HL-60 (cell line): ENCODE measurements around the gene LRP6.

Experiments
- DNase-seq, 2 experiments: peaks; one replicate each; pipeline ENCODE4 v3.0.0-alpha.2; 2010 to 2020; ENCODE audit warnings: low read depth in 1 of 2, low spot score in 1 of 2
- H3K27ac ChIP-seq: fragments of 250-450 bp; sonication (Bioruptor Pico); replicated peaks from 2 replicates; pipeline ENCODE4 v1.5.1; 2020; ENCODE audit warnings: mild to moderate bottlenecking, moderate library complexity
- H3K27me3 ChIP-seq: fragments of 250-450 bp; sonication (Bioruptor Pico); 2 replicates; pipeline ENCODE4 v1.5.1; 2021; ENCODE audit warnings: mild to moderate bottlenecking, moderate library complexity; ENCODE audit not compliant: insufficient read depth, poor library complexity, severe bottlenecking
- H3K4me3 ChIP-seq: replicated peaks from 2 replicates; pipeline ENCODE4 v1.5.1; 2011; ENCODE audit warnings: mild to moderate bottlenecking, control low read depth, low read length; ENCODE audit not compliant: insufficient read depth
- CTCF ChIP-seq: IDR thresholded peaks from one replicate; pipeline ENCODE4 v1.5.1; 2011; ENCODE audit warnings: low read length, control low read depth, inconsistent platforms; ENCODE audit not compliant: insufficient read depth
- GABPA ChIP-seq: IDR thresholded peaks from 2 replicates; pipeline ENCODE4 v1.6.1; 2012; ENCODE audit warnings: low read depth
- POLR2AphosphoS5 ChIP-seq: IDR thresholded peaks from 2 replicates; pipeline ENCODE4 v1.6.1; 2012; ENCODE audit warnings: low read depth
- REST ChIP-seq: IDR thresholded peaks from 2 replicates; pipeline ENCODE4 v1.6.1; 2012; ENCODE audit warnings: low read depth; ENCODE audit not compliant: insufficient replicate concordance
- SPI1 ChIP-seq: IDR thresholded peaks from 2 replicates; pipeline ENCODE4 v1.6.1; 2012; ENCODE audit warnings: low read depth, mild to moderate bottlenecking, borderline replicate concordance

Gene LRP6

GRCh38 chr12:12207746-12208145 lies 59.1 kb downstream of the LRP6 start:
- Histone ChIP-seq H3K4me3 (no peak overlapping the region), H3K27ac (no peak overlapping the region), H3K27me3 (peaks cover 11% of the 10 kb centered on the region)
- TF ChIP-seq REST = no peak
- TF ChIP-seq GABPA = no peak
- DNase-seq = no peak

- Histone ChIP-seq H3K27me3 (peaks cover 10% of the 10 kb centered on the region), H3K4me3 (no peak overlapping the region), H3K27ac (no peak overlapping the region)
- TF ChIP-seq GABPA (no peak), REST (no peak), POLR2AphosphoS5 (no peak), CTCF (no peak)
- no peak for DNase-seq
These were observed 60.0 kb downstream of the LRP6 start for GRCh38 chr12:12206776-12207388.

GRCh38 chr12:12202747-12203146 lies 64.1 kb downstream of the LRP6 start:
- H3K4me3 ChIP-seq = no peak overlapping the region
- no peak for TF ChIP-seq SPI1
- no peak for TF ChIP-seq GABPA
- no peak for TF ChIP-seq REST
- TF ChIP-seq POLR2AphosphoS5 = no peak
- TF ChIP-seq CTCF = no peak
- peaks cover 3% of the 10 kb centered on the region for H3K27me3 ChIP-seq
- H3K27ac ChIP-seq = no peak overlapping the region; the same call in 1 of the 2 replicates
- no peak for DNase-seq
